ENCODE measurements around the gene GPR161.
"Not testable (repeated sequence)": the region's sequence is repeated elsewhere in the genome, so short reads cannot be mapped to it uniquely, and the experiment has no call there.

Gene GPR161

DNA sequence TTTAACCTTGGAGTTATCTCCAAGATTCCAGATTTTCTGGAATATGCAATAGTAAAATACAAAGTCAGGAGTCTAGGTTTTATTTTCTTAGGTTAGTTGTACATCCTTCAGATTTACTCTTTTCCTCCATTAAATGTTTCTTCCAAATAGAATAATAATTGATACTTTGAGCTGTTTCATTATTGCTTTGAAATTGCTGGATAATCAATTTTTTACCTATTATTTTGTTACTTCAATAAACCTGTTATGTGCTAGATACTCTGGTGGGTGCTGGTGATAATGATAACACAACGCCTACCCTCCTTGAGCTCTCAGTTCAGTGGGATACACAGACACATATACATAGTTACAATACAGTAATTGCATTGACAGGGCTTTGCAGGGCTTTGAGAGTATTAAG lies 79.4 kb downstream of the GPR161 start:
- no peaks in the 10 kb centered on the region for H3K79me2 ChIP-seq (ENCODE audit: insufficient read depth, low read length)
- H3K4me1 ChIP-seq (ENCODE audit: insufficient read depth, low read length, poor library complexity, severe bottlenecking) = peaks cover 13% of the 10 kb centered on the region
- H3K4me2 ChIP-seq (ENCODE audit: low read depth, low read length, poor library complexity, severe bottlenecking) = no peak overlapping the region
- H4K20me1 ChIP-seq (ENCODE audit: insufficient read depth, low read length, poor library complexity, severe bottlenecking) = no peaks in the 10 kb centered on the region
- H3F3A ChIP-seq (ENCODE audit: low read depth) = no peaks in the 10 kb centered on the region
- TF ChIP-seq CTCF (conservative IDR thresholded peaks at IDR 0.05; ENCODE audit: low read length) (no peak), EZH2phosphoT487 (IDR thresholded peaks at IDR 0.05; ENCODE audit: borderline replicate concordance) (no peak)
- H3K27me3 ChIP-seq (ENCODE audit: insufficient read depth, low read length, poor library complexity, severe bottlenecking) = no peaks in the 10 kb centered on the region
- no peaks in the 10 kb centered on the region for H3K9me3 ChIP-seq (ENCODE audit: insufficient read depth, low read depth, low read length)
- H3K9ac ChIP-seq (ENCODE audit: low read depth, low read length, poor library complexity, severe bottlenecking) = no peak overlapping the region
- no peak overlapping the region for H3K4me3 ChIP-seq (ENCODE audit: low read length, poor library complexity, severe bottlenecking)
- H3K36me3 ChIP-seq (ENCODE audit: insufficient read depth, low read length) = peaks cover 10% of the 10 kb centered on the region; the same call in 1 of the 2 replicates
- no peaks in the 10 kb centered on the region for H3K9me2 ChIP-seq (replicated peaks; ENCODE audit: low read depth, low read length)
- no peak overlapping the region for H2AFZ ChIP-seq (ENCODE audit: low read length)

GRCh38 chr1:168056152-168056551 lies 80.6 kb downstream of the GPR161 start:
- H3K4me1 ChIP-seq (ENCODE audit: insufficient read depth, low read length, poor library complexity, severe bottlenecking) = peaks cover 13% of the 10 kb centered on the region
- H3K9ac ChIP-seq (ENCODE audit: low read depth, low read length, poor library complexity, severe bottlenecking); H3K79me2 ChIP-seq (ENCODE audit: insufficient read depth, low read length); H2AFZ ChIP-seq (ENCODE audit: low read length); H3K9me3 ChIP-seq (ENCODE audit: insufficient read depth, low read depth, low read length); H3K27me3 ChIP-seq (ENCODE audit: insufficient read depth, low read length, poor library complexity, severe bottlenecking); H4K20me1 ChIP-seq (ENCODE audit: insufficient read depth, low read length, poor library complexity, severe bottlenecking); H3K4me3 ChIP-seq (ENCODE audit: low read length, poor library complexity, severe bottlenecking); H3K4me2 ChIP-seq (ENCODE audit: low read depth, low read length, poor library complexity, severe bottlenecking); H3K36me3 ChIP-seq (ENCODE audit: insufficient read depth, low read length); H3F3A ChIP-seq (ENCODE audit: low read depth); H3K9me2 ChIP-seq (replicated peaks; ENCODE audit: low read depth, low read length): not testable (repeated sequence)

- Histone ChIP-seq H3K79me2 (ENCODE audit: insufficient read depth, low read length) (no peaks in the 10 kb centered on the region), H3K9me3 (ENCODE audit: insufficient read depth, low read depth, low read length) (no peaks in the 10 kb centered on the region), H3K4me1 (ENCODE audit: insufficient read depth, low read length, poor library complexity, severe bottlenecking) (peaks cover 13% of the 10 kb centered on the region), H3K36me3 (ENCODE audit: insufficient read depth, low read length) (peaks cover 3% of the 10 kb centered on the region; the same call in 1 of the 2 replicates), H4K20me1 (ENCODE audit: insufficient read depth, low read length, poor library complexity, severe bottlenecking) (no peaks in the 10 kb centered on the region), H3K4me3 (ENCODE audit: low read length, poor library complexity, severe bottlenecking) (peak overlapping the region; percentile 7), H2AFZ (ENCODE audit: low read length) (no peak overlapping the region), H3K4me2 (ENCODE audit: low read depth, low read length, poor library complexity, severe bottlenecking) (peak overlapping the region; percentile 52), H3K27me3 (ENCODE audit: insufficient read depth, low read length, poor library complexity, severe bottlenecking) (no peaks in the 10 kb centered on the region), H3K9me2 (replicated peaks; ENCODE audit: low read depth, low read length) (no peaks in the 10 kb centered on the region), H3K9ac (ENCODE audit: low read depth, low read length, poor library complexity, severe bottlenecking) (peak overlapping the region; percentile 4), H3F3A (ENCODE audit: low read depth) (no peaks in the 10 kb centered on the region)
- TF ChIP-seq EZH2phosphoT487 (IDR thresholded peaks at IDR 0.05; ENCODE audit: borderline replicate concordance) (no peak), CTCF (conservative IDR thresholded peaks at IDR 0.05; ENCODE audit: low read length) (no peak)
Measured at GRCh38 chr1:168054117-168054516, 82.6 kb downstream of the GPR161 start.

DNA sequence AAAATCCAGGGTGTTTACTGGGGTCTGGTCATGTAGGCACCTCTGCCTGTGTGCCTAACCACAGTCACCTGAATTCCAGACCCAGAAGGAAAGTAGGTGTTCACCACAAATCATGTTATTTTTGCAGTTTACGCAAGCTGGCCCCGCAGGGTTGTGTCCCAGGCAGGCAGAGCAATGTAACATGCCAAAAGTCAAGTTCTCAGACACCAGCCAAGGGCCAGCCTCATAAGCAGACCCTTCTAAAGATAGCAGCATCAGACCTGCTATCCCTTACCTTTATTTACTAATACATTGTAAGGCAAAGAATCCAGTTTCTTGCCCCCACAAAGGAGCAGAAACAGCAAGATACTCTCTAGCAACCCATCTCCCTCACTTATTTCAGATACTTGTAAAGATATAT lies 83.0 kb downstream of the GPR161 start:
- peak overlapping the region; percentile 52 for H3K4me2 ChIP-seq (ENCODE audit: low read depth, low read length, poor library complexity, severe bottlenecking)
- peak overlapping the region; percentile 7 for H3K4me3 ChIP-seq (ENCODE audit: low read length, poor library complexity, severe bottlenecking)
- no peak overlapping the region for H2AFZ ChIP-seq (ENCODE audit: low read length)
- H3K9me3 ChIP-seq (ENCODE audit: insufficient read depth, low read depth, low read length) = no peaks in the 10 kb centered on the region
- no peaks in the 10 kb centered on the region for H3K79me2 ChIP-seq (ENCODE audit: insufficient read depth, low read length)
- H3K27me3 ChIP-seq (ENCODE audit: insufficient read depth, low read length, poor library complexity, severe bottlenecking) = no peaks in the 10 kb centered on the region
- no peaks in the 10 kb centered on the region for H3K9me2 ChIP-seq (replicated peaks; ENCODE audit: low read depth, low read length)
- H3K9ac ChIP-seq (ENCODE audit: low read depth, low read length, poor library complexity, severe bottlenecking) = no peak overlapping the region
- H3K4me1 ChIP-seq (ENCODE audit: insufficient read depth, low read length, poor library complexity, severe bottlenecking) = peaks cover 13% of the 10 kb centered on the region
- H4K20me1 ChIP-seq (ENCODE audit: insufficient read depth, low read length, poor library complexity, severe bottlenecking) = no peaks in the 10 kb centered on the region
- no peak for TF ChIP-seq CTCF (conservative IDR thresholded peaks at IDR 0.05; ENCODE audit: low read length)
- no peak for TF ChIP-seq EZH2phosphoT487 (IDR thresholded peaks at IDR 0.05; ENCODE audit: borderline replicate concordance)
- H3F3A ChIP-seq (ENCODE audit: low read depth) = no peaks in the 10 kb centered on the region
- H3K36me3 ChIP-seq (ENCODE audit: insufficient read depth, low read length) = peaks cover 3% of the 10 kb centered on the region; the same call in 1 of the 2 replicates
